ENCODE data around the gene CREB1.

CREB1 gene

GRCh38 chr2:207529330-207530159 is at the start of gene CREB1 (continued):
- no peak for TF ChIP-seq ZNF280D (tag by site-specific recombination; IDR thresholded peaks at IDR 0.05)
- peak; percentile 76; the same call in 1 of the 2 replicates for TF ChIP-seq ZNF394 (tag by site-specific recombination; IDR thresholded peaks at IDR 0.05; ENCODE audit: borderline replicate concordance)
- TF ChIP-seq ZBTB10 (tag by site-specific recombination; IDR thresholded peaks at IDR 0.05) = peak; percentile 51; the same call in 1 of the 2 replicates
- TF ChIP-seq ZNF639 (tag by site-specific recombination; IDR thresholded peaks at IDR 0.05) = no peak
- no peak for TF ChIP-seq ZNF510 (tag by site-specific recombination; IDR thresholded peaks at IDR 0.05; ENCODE audit: insufficient replicate concordance)
- no peak for TF ChIP-seq ATF2 (tag by site-specific recombination; IDR thresholded peaks at IDR 0.05; ENCODE audit: low read depth)
- no peak for TF ChIP-seq ZNF707 (tag by site-specific recombination; IDR thresholded peaks at IDR 0.05)
- TF ChIP-seq REPIN1 (tag by site-specific recombination; IDR thresholded peaks at IDR 0.05; ENCODE audit: low read depth) = no peak; the same call in 1 of the 2 replicates
- TF ChIP-seq ZNF518A (tag by site-specific recombination; conservative IDR thresholded peaks at IDR 0.05; ENCODE audit: low read depth) = no peak
- TF ChIP-seq ZNF148 (tag by site-specific recombination; IDR thresholded peaks at IDR 0.05; ENCODE audit: borderline replicate concordance) = no peak
- no peak for TF ChIP-seq ZNF23 (tag by site-specific recombination; IDR thresholded peaks at IDR 0.05; ENCODE audit: borderline replicate concordance)
- TF ChIP-seq ZNF626 (tag by site-specific recombination; IDR thresholded peaks at IDR 0.05) = no peak
- TF ChIP-seq ZNF433 (tag by site-specific recombination; IDR thresholded peaks at IDR 0.05; ENCODE audit: low read depth) = no peak
- TF ChIP-seq ZNF16 (tag by site-specific recombination; IDR thresholded peaks at IDR 0.05; ENCODE audit: low read depth) = no peak
- peak; percentile 65 for TF ChIP-seq ZBTB20 (tag by site-specific recombination; IDR thresholded peaks at IDR 0.05)
- TF ChIP-seq ZNF555 (tag by site-specific recombination; conservative IDR thresholded peaks at IDR 0.05) = no peak
- no peak for TF ChIP-seq SCRT1 (tag by site-specific recombination; IDR thresholded peaks at IDR 0.05; ENCODE audit: borderline replicate concordance)
- TF ChIP-seq ZSCAN4 (tag by site-specific recombination; IDR thresholded peaks at IDR 0.05) = no peak
- peak; percentile 58; the same call in 1 of the 2 replicates for TF ChIP-seq GLIS1 (tag by site-specific recombination; IDR thresholded peaks at IDR 0.05)

Measured in HEK293 (cell line).